Loucy (cell line): ENCODE data around the gene NAT10.

ENCODE experiments used
- H2AFZ ChIP-seq: fragments of 200-600 bp; sonication (generic); 2 replicates; pipeline ENCODE4 v1.6.0; 2016; ENCODE audit warnings: antibody characterized with exemption, mild to moderate bottlenecking, low read length, moderate library complexity
- H3F3A ChIP-seq: fragments of 200-600 bp; 2 replicates; pipeline ENCODE4 v1.6.0; 2016; ENCODE audit warnings: antibody characterized with exemption, low read depth, mild to moderate bottlenecking
- H3K27me3 ChIP-seq: fragments of 200-600 bp; sonication (generic); 2 replicates; pipeline ENCODE4 v1.6.1; 2014; ENCODE audit warnings: low read length, mild to moderate bottlenecking; ENCODE audit not compliant: insufficient read depth, poor library complexity, severe bottlenecking
- H3K36me3 ChIP-seq: fragments of 200-600 bp; sonication (generic); 2 replicates; pipeline ENCODE4 v1.6.1; 2016; ENCODE audit warnings: low read length; ENCODE audit not compliant: insufficient read depth
- H3K4me1 ChIP-seq: fragments of 200-600 bp; sonication (generic); 2 replicates; pipeline ENCODE4 v1.5.1; 2014; ENCODE audit warnings: low read length, mild to moderate bottlenecking; ENCODE audit not compliant: insufficient read depth, poor library complexity, severe bottlenecking
- H3K4me2 ChIP-seq: fragments of 200-600 bp; sonication (generic); 2 replicates; pipeline ENCODE4 v1.6.0; 2014; ENCODE audit warnings: antibody characterized with exemption, low read length, low read depth, mild to moderate bottlenecking; ENCODE audit not compliant: poor library complexity, severe bottlenecking
- H3K4me3 ChIP-seq: fragments of 200-600 bp; sonication (generic); 2 replicates; pipeline ENCODE4 v1.5.1; 2014; ENCODE audit warnings: low read length, mild to moderate bottlenecking, mixed read lengths; ENCODE audit not compliant: poor library complexity, severe bottlenecking
- H3K79me2 ChIP-seq: fragments of 200-600 bp; sonication (generic); 2 replicates; pipeline ENCODE4 v1.6.1; 2014; ENCODE audit warnings: low read length; ENCODE audit not compliant: insufficient read depth
- H3K9ac ChIP-seq: fragments of 200-600 bp; sonication (generic); 2 replicates; pipeline ENCODE4 v1.6.0; 2014; ENCODE audit warnings: mild to moderate bottlenecking, low read depth, low read length, moderate library complexity; ENCODE audit not compliant: poor library complexity, severe bottlenecking
- H3K9me2 ChIP-seq: fragments of 200-600 bp; sonication (generic); replicated peaks from 2 replicates; pipeline ENCODE4 v1.6.1; 2016; ENCODE audit warnings: low read depth, low read length, mixed read lengths
- H3K9me3 ChIP-seq: fragments of 200-600 bp; sonication (generic); 2 replicates; pipeline ENCODE4 v1.6.1; 2014; ENCODE audit warnings: mild to moderate bottlenecking, antibody characterized with exemption, low read length, low read depth; ENCODE audit not compliant: insufficient read depth
- H4K20me1 ChIP-seq: fragments of 200-600 bp; sonication (generic); 2 replicates; pipeline ENCODE4 v1.6.0; 2014; ENCODE audit warnings: antibody characterized with exemption, low read length, mild to moderate bottlenecking; ENCODE audit not compliant: insufficient read depth, poor library complexity, severe bottlenecking
- EZH2phosphoT487 ChIP-seq: fragments of 200-600 bp; IDR thresholded peaks from 2 replicates; pipeline ENCODE4 v1.6.1; 2018; ENCODE audit warnings: antibody characterized with exemption, mild to moderate bottlenecking, moderate library complexity, borderline replicate concordance
- TF ChIP-seq, protein P1 (sequence below): fragments of 200-600 bp; sonication (generic); conservative IDR thresholded peaks from 2 replicates; pipeline ENCODE4 v1.5.1; 2014; ENCODE audit warnings: mild to moderate bottlenecking, antibody characterized with exemption, low read length

The NAT10 gene

DNA sequence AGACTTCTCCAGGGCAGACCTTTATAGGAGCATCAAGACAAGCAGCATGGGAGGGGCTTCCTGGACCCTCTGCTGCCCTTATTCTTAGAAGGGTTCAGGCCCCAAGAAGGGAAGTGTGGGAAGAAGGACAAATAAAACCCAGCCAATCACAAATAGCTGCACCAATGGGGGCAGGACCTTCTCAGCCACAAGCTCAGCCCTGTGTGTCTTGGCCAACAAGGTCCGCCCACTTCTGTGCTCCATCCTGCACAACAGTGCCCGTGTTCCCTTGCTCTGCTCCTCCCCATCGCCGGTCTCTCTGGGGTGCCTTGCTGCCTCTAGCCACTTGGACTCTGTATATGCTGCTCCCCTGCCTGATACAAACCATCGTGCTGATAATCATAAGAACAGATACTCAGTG, 86.1 kb downstream of the NAT10 start:
- Histone ChIP-seq H4K20me1 (no peaks in the 10 kb centered on the region), H2AFZ (peak overlapping the region; percentile 32; the same call in 1 of the 2 replicates), H3K27me3 (no peaks in the 10 kb centered on the region), H3K4me2 (peak overlapping the region; percentile 9), H3K9me3 (no peaks in the 10 kb centered on the region), H3K36me3 (no peaks in the 10 kb centered on the region), H3K9me2 (no peaks in the 10 kb centered on the region), H3K9ac (no peak overlapping the region), H3F3A (no peaks in the 10 kb centered on the region), H3K4me3 (no peak overlapping the region), H3K4me1 (peaks cover 9% of the 10 kb centered on the region), H3K79me2 (no peaks in the 10 kb centered on the region)
- TF ChIP-seq, protein P1, sequence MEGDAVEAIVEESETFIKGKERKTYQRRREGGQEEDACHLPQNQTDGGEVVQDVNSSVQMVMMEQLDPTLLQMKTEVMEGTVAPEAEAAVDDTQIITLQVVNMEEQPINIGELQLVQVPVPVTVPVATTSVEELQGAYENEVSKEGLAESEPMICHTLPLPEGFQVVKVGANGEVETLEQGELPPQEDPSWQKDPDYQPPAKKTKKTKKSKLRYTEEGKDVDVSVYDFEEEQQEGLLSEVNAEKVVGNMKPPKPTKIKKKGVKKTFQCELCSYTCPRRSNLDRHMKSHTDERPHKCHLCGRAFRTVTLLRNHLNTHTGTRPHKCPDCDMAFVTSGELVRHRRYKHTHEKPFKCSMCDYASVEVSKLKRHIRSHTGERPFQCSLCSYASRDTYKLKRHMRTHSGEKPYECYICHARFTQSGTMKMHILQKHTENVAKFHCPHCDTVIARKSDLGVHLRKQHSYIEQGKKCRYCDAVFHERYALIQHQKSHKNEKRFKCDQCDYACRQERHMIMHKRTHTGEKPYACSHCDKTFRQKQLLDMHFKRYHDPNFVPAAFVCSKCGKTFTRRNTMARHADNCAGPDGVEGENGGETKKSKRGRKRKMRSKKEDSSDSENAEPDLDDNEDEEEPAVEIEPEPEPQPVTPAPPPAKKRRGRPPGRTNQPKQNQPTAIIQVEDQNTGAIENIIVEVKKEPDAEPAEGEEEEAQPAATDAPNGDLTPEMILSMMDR: no peak
- TF ChIP-seq EZH2phosphoT487: no peak

DNA sequence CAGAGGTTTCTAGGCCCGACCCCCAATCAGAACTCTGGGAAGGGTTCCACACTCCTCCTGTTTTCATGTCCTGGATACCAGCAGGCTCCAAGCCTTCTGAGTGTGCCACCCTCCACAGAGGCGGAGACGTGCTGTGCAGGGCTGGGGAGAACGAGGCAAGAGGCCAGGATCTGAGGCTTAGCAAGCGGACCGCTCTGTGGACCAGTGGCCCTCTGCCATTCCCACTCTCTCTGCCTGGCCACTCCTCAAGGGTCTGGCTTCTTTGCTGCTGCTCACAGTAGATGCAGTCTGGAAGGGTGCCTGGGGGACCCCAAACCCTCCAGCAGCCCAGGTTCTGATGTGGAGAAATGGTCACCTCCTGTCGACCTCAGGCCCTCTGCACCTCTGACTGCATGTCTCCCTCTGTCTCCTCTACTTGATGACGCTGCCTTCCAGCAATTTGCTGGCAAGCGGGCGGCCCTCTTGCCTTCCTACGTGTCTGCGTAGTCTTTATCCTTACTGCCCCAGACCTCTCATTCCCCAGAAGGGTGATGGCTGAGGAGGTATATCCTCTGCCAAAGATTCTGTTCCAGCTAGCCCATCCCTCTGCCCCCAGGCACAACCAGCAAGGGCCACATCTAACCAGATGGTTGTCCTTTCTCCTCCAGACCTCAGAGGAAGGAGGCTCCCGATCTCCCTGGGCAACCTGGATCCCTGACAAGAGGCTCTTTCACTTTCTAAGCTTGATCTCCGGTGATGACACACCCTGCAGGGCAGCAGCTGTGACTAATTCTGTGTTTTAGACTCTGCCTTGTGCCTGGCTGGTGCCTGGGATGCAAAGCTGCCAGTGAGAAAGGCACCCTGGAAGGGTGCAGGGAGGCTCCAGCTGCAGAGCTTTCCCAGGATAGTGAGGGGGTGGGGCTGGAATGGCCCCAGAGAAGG, 87.3 kb downstream of the NAT10 start:
- no peaks in the 10 kb centered on the region for H4K20me1 ChIP-seq
- no peaks in the 10 kb centered on the region for H3K79me2 ChIP-seq
- no peak overlapping the region for H2AFZ ChIP-seq
- no peak for TF ChIP-seq EZH2phosphoT487
- TF ChIP-seq, protein P1: no peak
- no peaks in the 10 kb centered on the region for H3K9me3 ChIP-seq
- no peaks in the 10 kb centered on the region for H3F3A ChIP-seq
- H3K4me3 ChIP-seq: no peak overlapping the region
- no peaks in the 10 kb centered on the region for H3K9me2 ChIP-seq
- H3K9ac ChIP-seq: no peak overlapping the region
- H3K27me3 ChIP-seq: no peaks in the 10 kb centered on the region
- no peaks in the 10 kb centered on the region for H3K36me3 ChIP-seq
- peaks cover 15% of the 10 kb centered on the region for H3K4me1 ChIP-seq
- H3K4me2 ChIP-seq: no peak overlapping the region

DNA sequence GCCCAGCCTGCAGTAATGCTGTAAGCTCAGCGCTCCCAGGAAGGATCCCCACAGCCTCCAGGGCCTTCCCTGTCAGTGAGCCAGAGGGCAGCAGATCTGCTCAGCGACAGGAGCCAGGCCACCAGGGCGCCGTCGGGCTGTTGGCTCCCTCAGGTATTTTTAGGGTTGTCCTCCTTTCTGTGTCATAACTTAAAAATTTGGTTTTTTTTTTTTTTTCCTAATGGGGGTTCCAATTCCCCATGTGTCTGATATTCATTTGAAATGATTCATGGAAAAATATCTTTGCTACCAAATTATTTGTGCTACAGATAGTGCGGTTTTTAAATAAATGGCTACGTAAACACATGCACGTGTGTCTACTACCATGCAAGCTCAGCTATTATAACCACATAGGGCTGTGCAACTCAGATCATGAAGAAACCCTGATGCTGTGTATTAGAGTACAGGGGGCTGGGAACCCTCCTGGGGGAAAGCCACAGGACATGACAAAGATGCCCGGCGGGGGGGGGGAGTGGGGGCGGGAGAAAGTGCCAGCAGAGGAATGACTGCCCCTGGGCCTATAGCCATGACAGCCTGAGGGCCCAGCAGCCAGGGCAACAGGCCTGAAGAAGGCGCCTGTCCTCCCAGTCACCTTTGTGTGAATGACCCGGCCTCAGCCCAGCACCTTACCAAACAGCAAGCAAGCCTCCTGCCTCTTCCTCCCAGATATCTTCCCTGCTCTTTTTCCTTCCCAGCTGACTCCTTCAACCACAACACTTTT, 89.3 kb downstream of the NAT10 start:
- Histone ChIP-seq H3K27me3 (no peaks in the 10 kb centered on the region), H3K4me1 (peaks cover 35% of the 10 kb centered on the region), H2AFZ (no peak overlapping the region), H3K79me2 (no peaks in the 10 kb centered on the region), H3K36me3 (no peaks in the 10 kb centered on the region), H3K4me3 (no peak overlapping the region), H3K9ac (no peak overlapping the region), H4K20me1 (no peaks in the 10 kb centered on the region), H3F3A (no peaks in the 10 kb centered on the region), H3K9me2 (no peaks in the 10 kb centered on the region), H3K4me2 (no peak overlapping the region), H3K9me3 (no peaks in the 10 kb centered on the region)
- TF ChIP-seq EZH2phosphoT487: no peak
- TF ChIP-seq, protein P1: no peak
